MM.1S (cell line): ENCODE measurements around the gene C3orf70.

Experiments used
- DNase-seq: peaks from one replicate; pipeline ENCODE4 v3.0.0-alpha.2; 2015
- H2AFZ ChIP-seq: fragments of 300-600 bp; sonication (generic); 2 replicates; pipeline ENCODE4 v1.6.0; 2016; ENCODE audit warnings: antibody characterized with exemption, low read length
- H3F3A ChIP-seq: fragments of 300-600 bp; sonication (generic); 2 replicates; pipeline ENCODE4 v1.6.1; 2016; ENCODE audit warnings: mild to moderate bottlenecking, antibody characterized with exemption, low read length, moderate library complexity, mixed read lengths; ENCODE audit not compliant: insufficient read depth
- H3K27ac ChIP-seq: fragments of 300-600 bp; sonication (generic); 2 replicates; pipeline ENCODE4 v1.5.1; 2016; ENCODE audit warnings: mild to moderate bottlenecking, low read length
- H3K27me3 ChIP-seq: fragments of 300-600 bp; sonication (generic); replicated peaks from 2 replicates; pipeline ENCODE4 v1.6.0; 2016; ENCODE audit warnings: low read length; ENCODE audit not compliant: insufficient read depth
- H3K36me3 ChIP-seq: fragments of 300-600 bp; sonication (generic); replicated peaks from 2 replicates; pipeline ENCODE4 v1.6.1; 2016; ENCODE audit warnings: mild to moderate bottlenecking, low read length, mixed read lengths; ENCODE audit not compliant: insufficient read depth
- H3K4me1 ChIP-seq: fragments of 300-600 bp; sonication (generic); 2 replicates; pipeline ENCODE4 v1.6.1; 2016; ENCODE audit warnings: low read length, mixed read lengths
- H3K4me2 ChIP-seq: fragments of 300-600 bp; sonication (generic); 2 replicates; pipeline ENCODE4 v1.6.0; 2016; ENCODE audit warnings: low read depth, low read length
- H3K4me3 ChIP-seq: fragments of 300-600 bp; sonication (generic); 2 replicates; pipeline ENCODE4 v1.5.1; 2016; ENCODE audit warnings: low read length, mixed read lengths
- H3K79me2 ChIP-seq: fragments of 300-600 bp; sonication (generic); 2 replicates; pipeline ENCODE4 v1.6.1; 2016; ENCODE audit warnings: mixed run types, low read length, mixed read lengths
- H3K9ac ChIP-seq: fragments of 300-600 bp; sonication (generic); 2 replicates; pipeline ENCODE4 v1.6.1; 2016; ENCODE audit warnings: low read length, mixed read lengths
- H3K9me2 ChIP-seq: fragments of 300-600 bp; sonication (generic); replicated peaks from 2 replicates; pipeline ENCODE4 v1.6.1; 2016; ENCODE audit warnings: mild to moderate bottlenecking, low read length, mixed read lengths; ENCODE audit not compliant: insufficient read depth
- H3K9me3 ChIP-seq: fragments of 300-600 bp; sonication (generic); replicated peaks from 2 replicates; pipeline ENCODE4 v1.6.1; 2016; ENCODE audit warnings: mild to moderate bottlenecking, low read length, mixed read lengths; ENCODE audit not compliant: insufficient read depth
- H4K20me1 ChIP-seq: fragments of 300-600 bp; sonication (generic); 2 replicates; pipeline ENCODE4 v1.6.1; 2016; ENCODE audit warnings: mild to moderate bottlenecking, low read length, moderate library complexity, mixed read lengths; ENCODE audit not compliant: insufficient read depth
- CTCF ChIP-seq: fragments of 300-600 bp; sonication (generic); IDR thresholded peaks from 2 replicates; pipeline ENCODE4 v1.5.1; 2016; ENCODE audit warnings: antibody characterized with exemption, low read length, mixed read lengths
- EZH2 ChIP-seq: fragments of 300-600 bp; sonication (generic); optimal IDR thresholded peaks from 2 replicates; pipeline ENCODE3; 2017; ENCODE audit warnings: low read depth, mild to moderate bottlenecking, antibody characterized with exemption, low read length, mixed read lengths
- EZH2phosphoT487 ChIP-seq: fragments of 300-600 bp; sonication (generic); IDR thresholded peaks from 2 replicates; pipeline ENCODE4 v1.6.1; 2018; ENCODE audit warnings: antibody characterized with exemption, low read length

C3orf70 gene

DNA sequence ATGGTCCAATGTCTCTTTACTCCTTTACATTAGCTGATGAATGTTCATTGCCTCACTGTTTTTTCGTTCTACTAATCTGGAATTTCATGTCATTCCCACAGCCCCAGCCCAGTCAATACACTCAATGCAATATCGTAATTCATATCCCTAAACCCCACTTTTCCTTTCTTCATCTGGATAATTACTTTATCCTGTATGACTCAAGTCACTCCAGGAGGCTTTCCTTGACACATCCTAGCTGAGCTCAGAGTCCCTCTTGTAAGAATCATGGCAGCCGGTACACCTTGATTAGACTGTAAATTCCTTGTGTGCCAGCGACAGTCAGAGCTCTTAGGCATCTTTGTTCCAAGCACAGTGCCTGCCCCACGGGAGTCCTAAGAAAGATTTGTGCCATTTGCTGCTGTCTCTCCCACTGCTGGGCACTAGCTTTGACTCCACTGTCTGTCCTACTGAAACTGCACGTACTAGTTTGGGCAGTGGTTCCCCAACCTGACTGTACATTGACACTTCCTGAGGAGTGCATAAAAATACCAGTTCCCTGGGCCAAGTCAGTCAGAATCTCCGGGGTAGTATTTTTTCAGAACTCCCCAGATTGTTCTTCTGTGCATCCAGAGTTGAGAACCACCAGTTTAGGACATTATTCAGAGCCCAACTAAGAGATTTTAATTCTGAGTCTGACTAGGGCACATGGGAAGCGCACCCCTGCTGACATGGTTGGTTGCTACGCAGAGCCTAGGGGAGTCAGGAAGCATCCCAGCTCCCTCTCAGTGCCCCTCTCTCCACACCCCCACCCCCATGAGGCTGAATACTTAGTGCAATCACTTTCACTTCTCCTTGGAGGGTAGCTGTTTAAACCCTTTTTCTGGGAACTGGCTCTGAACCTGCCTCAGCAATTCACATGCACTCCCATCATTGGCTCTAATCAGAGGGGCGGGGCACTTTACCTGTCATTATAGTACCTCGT lies 19.5 kb upstream of the C3orf70 start:
- H3F3A ChIP-seq = no peaks in the 10 kb centered on the region
- H3K4me1 ChIP-seq = peaks cover 12% of the 10 kb centered on the region
- no peak for DNase-seq
- H2AFZ ChIP-seq = no peak overlapping the region
- H3K79me2 ChIP-seq = no peaks in the 10 kb centered on the region
- no peaks in the 10 kb centered on the region for H3K27me3 ChIP-seq
- H3K4me3 ChIP-seq = no peak overlapping the region
- no peaks in the 10 kb centered on the region for H3K9me3 ChIP-seq
- H3K9ac ChIP-seq = no peak overlapping the region
- no peaks in the 10 kb centered on the region for H4K20me1 ChIP-seq
- H3K9me2 ChIP-seq = no peaks in the 10 kb centered on the region
- TF ChIP-seq EZH2 (no peak), EZH2phosphoT487 (no peak), CTCF (no peak)
- no peak overlapping the region for H3K27ac ChIP-seq
- no peaks in the 10 kb centered on the region for H3K36me3 ChIP-seq
- H3K4me2 ChIP-seq = no peak overlapping the region

- DNase-seq = no peak
- Histone ChIP-seq H3K4me3 (no peak overlapping the region), H3F3A (no peaks in the 10 kb centered on the region), H3K27ac (no peak overlapping the region), H3K9me3 (no peaks in the 10 kb centered on the region), H4K20me1 (no peaks in the 10 kb centered on the region), H3K9ac (no peak overlapping the region), H3K79me2 (no peaks in the 10 kb centered on the region), H3K4me2 (no peak overlapping the region), H3K27me3 (no peaks in the 10 kb centered on the region), H3K4me1 (no peaks in the 10 kb centered on the region), H3K9me2 (no peaks in the 10 kb centered on the region), H2AFZ (no peak overlapping the region; the same call in 1 of the 2 replicates), H3K36me3 (no peaks in the 10 kb centered on the region)
- TF ChIP-seq EZH2phosphoT487 = no peak
- TF ChIP-seq CTCF = no peak
- no peak for TF ChIP-seq EZH2
Measured at GRCh38 chr3:185164428-185165217, 11.8 kb upstream of the C3orf70 start.

DNA sequence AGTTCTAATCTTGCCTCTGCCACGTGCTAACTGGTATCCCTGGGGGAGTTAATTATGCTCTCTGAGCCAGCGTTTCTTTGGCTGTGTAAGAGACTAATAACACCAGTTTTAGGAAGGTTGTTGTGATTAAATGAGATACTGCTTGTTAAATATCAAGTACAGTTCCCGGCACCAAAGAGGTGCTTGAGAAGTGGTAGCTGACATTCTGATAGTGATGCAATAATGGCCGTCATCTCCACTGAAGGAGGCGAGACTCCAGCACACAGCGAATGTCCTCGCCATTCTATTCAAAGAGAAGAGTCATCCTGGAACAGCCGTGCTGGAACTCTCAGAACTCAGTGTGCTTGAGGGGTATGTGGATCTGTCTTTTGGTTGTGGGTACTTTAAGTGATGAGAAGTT lies 9.8 kb upstream of the C3orf70 start:
- no peaks in the 10 kb centered on the region for H4K20me1 ChIP-seq
- DNase-seq = no peak
- no peaks in the 10 kb centered on the region for H3K4me1 ChIP-seq
- H3K36me3 ChIP-seq = no peaks in the 10 kb centered on the region
- no peak overlapping the region for H3K27ac ChIP-seq
- no peak overlapping the region for H3K4me2 ChIP-seq
- H3F3A ChIP-seq = no peaks in the 10 kb centered on the region
- H3K9ac ChIP-seq = no peak overlapping the region
- no peak overlapping the region for H2AFZ ChIP-seq
- no peaks in the 10 kb centered on the region for H3K79me2 ChIP-seq
- no peak overlapping the region for H3K4me3 ChIP-seq
- H3K27me3 ChIP-seq = no peaks in the 10 kb centered on the region
- H3K9me2 ChIP-seq = no peaks in the 10 kb centered on the region
- TF ChIP-seq CTCF (no peak), EZH2 (no peak), EZH2phosphoT487 (no peak)
- no peaks in the 10 kb centered on the region for H3K9me3 ChIP-seq
